ENCODE measurements around the gene PSMB10.

Gene PSMB10

GRCh38 chr16:67892375-67892774 lies 44.3 kb downstream of the PSMB10 start:
- DNase-seq (ENCODE audit: low spot score) = no peak

GRCh38 chr16:67888331-67888730 lies 48.3 kb downstream of the PSMB10 start:
- no peak for DNase-seq (ENCODE audit: low spot score)

GRCh38 chr16:67886387-67886786 lies 50.3 kb downstream of the PSMB10 start:
- DNase-seq (ENCODE audit: low spot score) = no peak

- no peak for DNase-seq (ENCODE audit: low spot score)
Measured at GRCh38 chr16:67885976-67886375, 50.7 kb downstream of the PSMB10 start.

GRCh38 chr16:67885545-67885944 lies 51.1 kb downstream of the PSMB10 start:
- no peak for DNase-seq (ENCODE audit: low spot score)

GRCh38 chr16:67884684-67885083 lies 52.0 kb downstream of the PSMB10 start, which contains the start of gene NRN1L:
Gene NRN1L (plus strand): TSS chr16:67884885. CDS start chr16:67884904, 19 bp downstream.
- DNase-seq (ENCODE audit: low spot score) = peak; percentile 96

Data from D341Med (cell line).